Prostate gland (tissue), 2 donors: Measurements from ENCODE around the gene PAX5.

Experiments
- POLR2A ChIP-seq: fragments of 450-650 bp; IDR thresholded peaks from one replicate; pipeline ENCODE4 v1.6.1; 2016; ENCODE audit warnings: antibody characterized with exemption, mild to moderate bottlenecking
- POLR2AphosphoS5 ChIP-seq: sonication (generic); formaldehyde crosslinking; IDR thresholded peaks from one replicate; pipeline ENCODE4 v1.6.1; 2017; ENCODE audit warnings: antibody characterized with exemption
- TF ChIP-seq, protein P1 (sequence below), 4 experiments: fragments of 200-600 bp in 2 of 4; fragments of 450-650 bp in 2 of 4; sonication (generic) in 2 of 4; IDR thresholded peaks; 1 replicate in 3 of 4; 2 replicates in 1 of 4; pipeline ENCODE4 v1.5.1; 2016 to 2019; ENCODE audit warnings: antibody characterized with exemption in 4 of 4, mild to moderate bottlenecking in 2 of 4, moderate library complexity in 2 of 4

DNA sequence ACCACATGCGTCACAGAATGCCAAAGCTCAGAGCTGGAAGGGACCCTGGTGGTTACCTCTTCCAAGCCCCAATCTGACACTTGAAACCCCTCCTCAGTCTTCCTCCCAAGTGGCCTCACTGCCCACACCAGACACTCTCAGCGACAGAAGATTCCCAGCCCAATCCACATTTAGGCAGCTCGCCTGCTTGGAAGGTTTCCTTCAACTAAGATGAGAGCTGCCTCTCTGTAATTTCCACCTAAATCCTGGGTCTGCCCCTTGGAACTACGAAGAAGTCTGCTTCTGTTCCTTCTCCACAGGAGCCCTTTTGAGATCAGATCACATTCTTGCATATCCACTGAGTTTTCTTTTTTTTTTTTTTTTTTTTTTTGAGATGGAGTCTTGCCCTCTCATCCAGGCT lies 83.7 kb downstream of the PAX5 start:
- no peak for TF ChIP-seq POLR2AphosphoS5
- TF ChIP-seq, protein P1, sequence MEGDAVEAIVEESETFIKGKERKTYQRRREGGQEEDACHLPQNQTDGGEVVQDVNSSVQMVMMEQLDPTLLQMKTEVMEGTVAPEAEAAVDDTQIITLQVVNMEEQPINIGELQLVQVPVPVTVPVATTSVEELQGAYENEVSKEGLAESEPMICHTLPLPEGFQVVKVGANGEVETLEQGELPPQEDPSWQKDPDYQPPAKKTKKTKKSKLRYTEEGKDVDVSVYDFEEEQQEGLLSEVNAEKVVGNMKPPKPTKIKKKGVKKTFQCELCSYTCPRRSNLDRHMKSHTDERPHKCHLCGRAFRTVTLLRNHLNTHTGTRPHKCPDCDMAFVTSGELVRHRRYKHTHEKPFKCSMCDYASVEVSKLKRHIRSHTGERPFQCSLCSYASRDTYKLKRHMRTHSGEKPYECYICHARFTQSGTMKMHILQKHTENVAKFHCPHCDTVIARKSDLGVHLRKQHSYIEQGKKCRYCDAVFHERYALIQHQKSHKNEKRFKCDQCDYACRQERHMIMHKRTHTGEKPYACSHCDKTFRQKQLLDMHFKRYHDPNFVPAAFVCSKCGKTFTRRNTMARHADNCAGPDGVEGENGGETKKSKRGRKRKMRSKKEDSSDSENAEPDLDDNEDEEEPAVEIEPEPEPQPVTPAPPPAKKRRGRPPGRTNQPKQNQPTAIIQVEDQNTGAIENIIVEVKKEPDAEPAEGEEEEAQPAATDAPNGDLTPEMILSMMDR (IDR thresholded peaks at IDR 0.05) = no peak
- TF ChIP-seq POLR2A = no peak
